Fibroblast of lung (primary cell): ENCODE results near the gene LPAR6. TPM values are rescaled to one million over a fixed set of nuclear protein-coding genes. Genes with fewer than 3 reads are reported as not detected.
A peak's percentile ranks its signal among the peaks of the same experiment; 100 is the strongest.

ENCODE experiments used
- DNase-seq, 2 donors: peaks; one replicate each; pipeline versions ENCODE4 v3.0.0 to v3.0.0-alpha.2; 2010; ENCODE audit warnings: low read depth in 2 of 2
- H2AFZ ChIP-seq: 2 replicates; pipeline ENCODE4 v1.5.1; 2012; ENCODE audit warnings: low read length, control low read depth, inconsistent platforms
- H3K27ac ChIP-seq: 2 replicates; pipeline ENCODE4 v1.5.1; 2011; ENCODE audit warnings: low read length, control low read depth; ENCODE audit not compliant: insufficient read depth
- H3K27me3 ChIP-seq: 2 replicates; pipeline ENCODE4 v1.5.1; 2011; ENCODE audit warnings: mild to moderate bottlenecking, low read length; ENCODE audit not compliant: control insufficient read depth, insufficient read depth
- H3K36me3 ChIP-seq: 2 replicates; pipeline ENCODE4 v1.5.1; 2011; ENCODE audit warnings: low read length; ENCODE audit not compliant: control insufficient read depth, insufficient read depth
- H3K4me1 ChIP-seq: 2 replicates; pipeline ENCODE4 v1.5.1; 2011; ENCODE audit warnings: low read length; ENCODE audit not compliant: control insufficient read depth, insufficient read depth; ENCODE audit errors: extremely low read depth
- H3K4me2 ChIP-seq: 2 replicates; pipeline ENCODE4 v1.5.1; 2011; ENCODE audit warnings: low read length, control low read depth; ENCODE audit not compliant: insufficient read depth; ENCODE audit errors: extremely low read depth
- H3K4me3 ChIP-seq, 4 experiments: fragments of 200-600 bp in 1 of 4; sonication (generic) in 1 of 4; replicated peaks in 1 of 4; 2 replicates each; pipeline ENCODE4 v1.5.1; 2011 to 2016; ENCODE audit warnings: low read length in 4 of 4, low read depth in 3 of 4, mild to moderate bottlenecking in 3 of 4, control low read depth in 2 of 4, inconsistent platforms in 1 of 4, mixed read lengths in 1 of 4; ENCODE audit not compliant: insufficient read depth in 1 of 4; ENCODE audit errors: control extremely low read depth in 1 of 4
- H3K79me2 ChIP-seq: 2 replicates; pipeline ENCODE4 v1.5.1; 2012; ENCODE audit warnings: mild to moderate bottlenecking, low read length, inconsistent platforms; ENCODE audit not compliant: control insufficient read depth, insufficient read depth
- H3K9ac ChIP-seq: 2 replicates; pipeline ENCODE4 v1.5.1; 2011; ENCODE audit warnings: mild to moderate bottlenecking, low read length, control low read depth; ENCODE audit not compliant: insufficient read depth
- H3K9me3 ChIP-seq: 2 replicates; pipeline ENCODE4 v1.5.1; 2012; ENCODE audit warnings: low read depth, low read length; ENCODE audit not compliant: control insufficient read depth, insufficient read depth
- H4K20me1 ChIP-seq: 2 replicates; pipeline ENCODE4 v1.5.1; 2011; ENCODE audit warnings: low read length; ENCODE audit not compliant: control insufficient read depth, insufficient read depth; ENCODE audit errors: extremely low read depth
- EZH2 ChIP-seq: IDR thresholded peaks from 2 replicates; pipeline ENCODE4 v1.5.1; 2012; ENCODE audit warnings: low read length, control low read depth, mild to moderate bottlenecking; ENCODE audit errors: missing control alignments
- polyA plus RNA-seq, 2 donors: library from polyadenylated mRNA; depleted of rRNA in 1 of 2; stranded (reverse) in 1 of 2; unstranded in 1 of 2; fragments of >200 nt; gene quantifications; 2 replicates each; pipeline ENCODE4 v1.2.1, GENCODE V29; 2011 to 2012; ENCODE audit warnings: missing spikeins in 1 of 2
- total RNA-seq: library from RNA; depleted of rRNA; stranded (reverse); fragments of >200 nt; gene quantifications from 2 replicates; pipeline ENCODE4 v1.2.1, GENCODE V29; 2014
- TF ChIP-seq, protein P1 (sequence below), 2 donors: IDR thresholded peaks in 1 of 2; conservative IDR thresholded peaks in 1 of 2; 1 replicate in 1 of 2; 2 replicates in 1 of 2; pipeline ENCODE4 v1.5.1; 2011 to 2012; ENCODE audit warnings: low read length in 2 of 2, control low read depth in 1 of 2, inconsistent platforms in 1 of 2, low read depth in 1 of 2, mild to moderate bottlenecking in 1 of 2

The LPAR6 gene
- total and polyA plus RNA-seq, 2 donors (not counting 1 experiment from before 2014, with no cell fraction given), result 6.8 to 7.6 TPM

DNA sequence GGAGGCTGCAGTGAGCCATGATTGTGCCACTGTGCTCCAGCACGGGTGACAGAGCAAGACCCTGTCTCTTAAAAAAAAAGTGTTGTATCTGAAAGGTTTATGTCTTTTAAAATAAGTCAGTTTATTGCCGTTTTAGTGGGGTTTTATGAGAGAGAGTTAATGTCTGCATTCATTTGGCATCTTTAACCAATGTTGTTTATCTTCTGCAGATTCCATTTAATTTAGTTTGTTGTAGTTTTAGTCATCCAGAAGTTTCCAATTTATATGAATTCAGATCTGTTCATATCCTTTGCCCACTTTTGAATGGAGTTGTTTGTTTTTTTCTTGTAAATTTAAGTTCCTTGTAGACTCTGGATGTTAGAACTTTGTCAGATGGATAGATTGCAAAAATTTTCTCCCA is 36.7 kb upstream of the LPAR6 start:
- Histone ChIP-seq H3K9me3 (no peaks in the 10 kb centered on the region), H3K27me3 (no peaks in the 10 kb centered on the region), H3K4me3 (peak overlapping the region in 1 of 4 experiments; percentile 14), H3K9ac (no peak overlapping the region), H3K4me2 (no peak overlapping the region), H2AFZ (no peak overlapping the region), H3K4me1 (peaks cover 4% of the 10 kb centered on the region), H3K79me2 (peaks cover 2% of the 10 kb centered on the region), H3K27ac (no peak overlapping the region), H3K36me3 (no peaks in the 10 kb centered on the region), H4K20me1 (no peaks in the 10 kb centered on the region)
- TF ChIP-seq, protein P1, sequence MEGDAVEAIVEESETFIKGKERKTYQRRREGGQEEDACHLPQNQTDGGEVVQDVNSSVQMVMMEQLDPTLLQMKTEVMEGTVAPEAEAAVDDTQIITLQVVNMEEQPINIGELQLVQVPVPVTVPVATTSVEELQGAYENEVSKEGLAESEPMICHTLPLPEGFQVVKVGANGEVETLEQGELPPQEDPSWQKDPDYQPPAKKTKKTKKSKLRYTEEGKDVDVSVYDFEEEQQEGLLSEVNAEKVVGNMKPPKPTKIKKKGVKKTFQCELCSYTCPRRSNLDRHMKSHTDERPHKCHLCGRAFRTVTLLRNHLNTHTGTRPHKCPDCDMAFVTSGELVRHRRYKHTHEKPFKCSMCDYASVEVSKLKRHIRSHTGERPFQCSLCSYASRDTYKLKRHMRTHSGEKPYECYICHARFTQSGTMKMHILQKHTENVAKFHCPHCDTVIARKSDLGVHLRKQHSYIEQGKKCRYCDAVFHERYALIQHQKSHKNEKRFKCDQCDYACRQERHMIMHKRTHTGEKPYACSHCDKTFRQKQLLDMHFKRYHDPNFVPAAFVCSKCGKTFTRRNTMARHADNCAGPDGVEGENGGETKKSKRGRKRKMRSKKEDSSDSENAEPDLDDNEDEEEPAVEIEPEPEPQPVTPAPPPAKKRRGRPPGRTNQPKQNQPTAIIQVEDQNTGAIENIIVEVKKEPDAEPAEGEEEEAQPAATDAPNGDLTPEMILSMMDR (conservative IDR thresholded peaks at IDR 0.05 in 1 of 2, IDR thresholded peaks at IDR 0.05 in 1 of 2; ENCODE audit: low read depth in 1 of 2, low read length in 2 of 2), result no peak
- no peak for TF ChIP-seq EZH2
- peak in 1 of 2 donors; percentile 21 for DNase-seq

DNA sequence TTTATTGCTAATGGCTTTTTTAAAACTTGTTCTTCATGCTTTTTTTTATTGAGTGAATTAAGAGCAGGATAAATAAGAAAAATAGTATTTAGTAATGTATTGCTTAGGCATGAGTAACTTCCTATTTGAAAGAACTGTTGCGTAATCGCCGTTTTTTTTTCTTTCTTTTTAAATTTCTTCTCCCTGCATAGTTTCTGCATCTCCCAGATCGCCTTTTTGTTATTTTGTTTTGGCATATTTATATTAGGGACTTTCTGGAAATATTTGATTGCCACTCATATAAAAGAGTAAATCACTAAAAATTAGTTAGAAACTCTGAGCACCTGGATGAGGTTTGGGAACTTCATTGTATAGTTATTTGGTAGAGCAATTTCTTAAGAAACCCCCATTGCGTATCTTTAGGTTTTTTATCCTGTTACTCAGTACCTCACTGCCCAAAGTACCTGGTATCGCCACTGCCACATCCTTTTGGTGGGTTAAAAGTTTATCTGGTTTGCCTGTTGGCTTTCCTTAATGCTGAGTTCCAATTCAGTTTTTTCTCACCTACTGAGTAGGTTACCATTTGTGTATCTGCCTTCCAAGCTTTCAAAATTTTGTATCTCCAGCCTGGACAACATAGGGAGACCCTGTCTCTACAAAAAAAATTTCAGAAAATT is 36.2 kb upstream of the LPAR6 start:
- TF ChIP-seq EZH2, result no peak
- TF ChIP-seq, protein P1 (conservative IDR thresholded peaks at IDR 0.05 in 1 of 2, IDR thresholded peaks at IDR 0.05 in 1 of 2; ENCODE audit: low read depth in 1 of 2, low read length in 2 of 2), result no peak
- Histone ChIP-seq H3K27me3 (no peaks in the 10 kb centered on the region), H3K4me1 (peaks cover 4% of the 10 kb centered on the region), H3K36me3 (no peaks in the 10 kb centered on the region), H3K9ac (no peak overlapping the region), H2AFZ (no peak overlapping the region), H3K27ac (peak overlapping the region; percentile 24), H4K20me1 (no peaks in the 10 kb centered on the region), H3K4me2 (peak overlapping the region; percentile 60), H3K9me3 (no peaks in the 10 kb centered on the region), H3K79me2 (peaks cover 2% of the 10 kb centered on the region), H3K4me3 (peak overlapping the region in 1 of 4 experiments; percentile 14)
- peak; percentile 64 to 85 for DNase-seq

DNA sequence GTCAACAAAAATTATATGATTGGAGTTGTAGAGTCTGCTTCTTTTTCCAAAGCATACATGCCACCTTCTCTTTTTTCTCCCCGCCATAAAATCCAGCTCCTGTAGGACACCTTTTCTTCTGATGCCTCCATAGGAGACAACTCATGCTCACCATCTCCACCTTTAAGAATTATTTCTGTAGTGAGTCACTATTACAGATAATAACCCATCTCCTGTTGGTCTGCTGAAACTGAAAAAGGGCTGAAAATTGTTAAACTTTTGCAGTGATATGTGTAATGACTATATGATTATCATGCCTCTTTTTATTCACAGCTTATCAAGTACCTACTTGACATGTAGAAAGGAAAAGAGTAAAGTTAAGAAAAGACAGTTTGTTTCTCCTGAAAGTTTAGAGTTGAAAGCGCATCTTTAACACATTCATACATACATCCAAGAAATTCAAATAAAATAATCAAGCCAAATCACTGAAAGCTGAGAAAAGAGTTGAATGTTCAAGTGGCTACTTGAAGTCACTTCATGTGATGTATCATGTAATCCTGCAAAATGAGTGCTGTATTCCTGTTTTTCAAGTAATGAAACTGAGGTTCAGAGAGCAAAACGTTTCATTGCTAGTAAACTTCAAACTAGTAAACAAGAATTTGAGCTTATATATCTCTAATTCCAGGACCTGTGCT is 35.5 kb upstream of the LPAR6 start:
- no peak overlapping the region for H3K9ac ChIP-seq
- peak overlapping the region; percentile 60 for H3K4me2 ChIP-seq
- no peak overlapping the region for H2AFZ ChIP-seq
- no peaks in the 10 kb centered on the region for H4K20me1 ChIP-seq
- H3K79me2 ChIP-seq, result peaks cover 2% of the 10 kb centered on the region
- peak in 1 of 2 donors; percentile 25 for DNase-seq
- no peaks in the 10 kb centered on the region for H3K27me3 ChIP-seq
- peaks cover 4% of the 10 kb centered on the region for H3K4me1 ChIP-seq
- H3K9me3 ChIP-seq, result no peaks in the 10 kb centered on the region
- TF ChIP-seq, protein P1 (conservative IDR thresholded peaks at IDR 0.05 in 1 of 2, IDR thresholded peaks at IDR 0.05 in 1 of 2; ENCODE audit: low read depth in 1 of 2, low read length in 2 of 2), result no peak
- no peak for TF ChIP-seq EZH2
- no peak overlapping the region for H3K4me3 ChIP-seq
- no peak overlapping the region for H3K27ac ChIP-seq
- no peaks in the 10 kb centered on the region for H3K36me3 ChIP-seq
